HepG2 (cell line): ENCODE results near the gene ALG9. TPM values are rescaled to one million over a fixed set of nuclear protein-coding genes. Genes with fewer than 3 reads are reported as not detected.

ENCODE experiments used
- ATAC-seq: fragments of 200-7000 bp; cut with Tn5 transposase; 3 replicates; pipeline ENCODE4 v1.9.1; 2020; ENCODE audit warnings: mild to moderate bottlenecking, moderate library complexity
- BruUV-seq: library from RNA; stranded (reverse); fragments of 400-500 nt; replicated peaks from 2 replicates; lab custom pipeline; 2021; lab: Mats Ljungman, UMichigan
- CTCF ChIA-PET: fragments of 300-600 bp; formaldehyde crosslinking; extraction: SDS; loops from one replicate; lab custom pipeline; 2021; ENCODE audit warnings: low total read pairs, inconsistent platforms, low intra/inter-chr PET ratio; lab: Yijun Ruan, JAX
- POLR2A ChIA-PET: fragments of 350-600 bp; sonication (Branson Sonifier 250); formaldehyde crosslinking; loops from one replicate; lab custom pipeline; 2020; ENCODE audit warnings: antibody characterized with exemption, inconsistent platforms; lab: Yijun Ruan, JAX
- DNase-seq: peaks from one replicate; pipeline ENCODE4 v3.0.0-alpha.2; 2015; ENCODE audit warnings: low spot score
- FAIRE-seq: peaks from 3 replicates; lab custom pipeline; 2011; peaks lifted over from hg19 to GRCh38; lab: Jason Lieb, UNC
- H2AFZ ChIP-seq: one replicate; pipeline ENCODE4 v1.6.1; 2011; ENCODE audit warnings: low read length, inconsistent platforms
- H3K27ac ChIP-seq: fragments of 300-600 bp; 3 replicates; pipeline ENCODE4 v1.8.0; 2011; ENCODE audit warnings: mixed run types, mild to moderate bottlenecking, mixed read lengths, low read length, inconsistent platforms; ENCODE audit not compliant: insufficient read depth; ENCODE audit errors: extremely low read length
- H3K27me3 ChIP-seq, 2 experiments: fragments of 200-600 bp in 1 of 2; 2 replicates in 1 of 2; 3 replicates in 1 of 2; pipeline versions ENCODE4 v1.6.0 to v1.8.0; 2011; ENCODE audit warnings: low read length in 2 of 2, mild to moderate bottlenecking in 2 of 2, moderate library complexity in 2 of 2, inconsistent platforms in 1 of 2; ENCODE audit not compliant: insufficient read depth in 2 of 2, control insufficient read depth in 1 of 2
- H3K36me3 ChIP-seq, 2 experiments: fragments of 200-600 bp in 1 of 2; replicated peaks in 1 of 2; 2 replicates in 1 of 2; 3 replicates in 1 of 2; pipeline versions ENCODE4 v1.5.1 to v1.8.0; 2011; ENCODE audit warnings: low read length in 2 of 2, inconsistent platforms in 1 of 2; ENCODE audit not compliant: insufficient read depth in 2 of 2, control insufficient read depth in 1 of 2
- H3K4me1 ChIP-seq: 2 replicates; pipeline ENCODE4 v1.5.1; 2012; ENCODE audit warnings: low read length, inconsistent platforms; ENCODE audit not compliant: insufficient read depth
- H3K4me2 ChIP-seq: 2 replicates; pipeline ENCODE4 v1.6.0; 2011; ENCODE audit warnings: low read depth, low read length, inconsistent platforms
- H3K4me3 ChIP-seq, 3 experiments: fragments of 200-600 bp in 1 of 3; sonication (generic), shearing (Covaris generic) in 1 of 3; replicated peaks in 1 of 3; 2 replicates each; pipeline ENCODE4 v1.5.1; 2011 to 2016; ENCODE audit warnings: low read length in 3 of 3, inconsistent platforms in 2 of 3, low read depth in 2 of 3, mild to moderate bottlenecking in 2 of 3, control low read depth in 1 of 3, mixed read lengths in 1 of 3; ENCODE audit not compliant: insufficient read depth in 1 of 3
- H3K79me2 ChIP-seq: one replicate; pipeline ENCODE4 v1.6.1; 2011; ENCODE audit warnings: low read length, inconsistent platforms; ENCODE audit not compliant: insufficient read depth
- H3K9ac ChIP-seq: 2 replicates; pipeline ENCODE4 v1.6.0; 2011; ENCODE audit warnings: mild to moderate bottlenecking, low read depth, low read length, inconsistent platforms; ENCODE audit not compliant: insufficient read depth
- H3K9me3 ChIP-seq: 2 replicates; pipeline ENCODE4 v1.5.1; 2012; ENCODE audit warnings: mild to moderate bottlenecking, low read length
- H4K20me1 ChIP-seq: 2 replicates; pipeline ENCODE4 v1.6.0; 2011; ENCODE audit warnings: inconsistent platforms, mild to moderate bottlenecking, low read length, moderate library complexity; ENCODE audit not compliant: insufficient read depth
- AHR ChIP-seq: IDR thresholded peaks from 2 replicates; pipeline ENCODE4 v1.6.1; 2018; ENCODE audit warnings: missing genetic modification reagents, missing compliant biosample characterization
- FOXJ3 ChIP-seq: sonication (generic); formaldehyde crosslinking; IDR thresholded peaks from 2 replicates; pipeline ENCODE4 v1.4.0; 2020; ENCODE audit warnings: missing genetic modification reagents, mild to moderate bottlenecking, borderline replicate concordance
- MYNN ChIP-seq: sonication (generic); formaldehyde crosslinking; IDR thresholded peaks from 2 replicates; pipeline ENCODE4 v1.4.0; 2020; ENCODE audit warnings: mild to moderate bottlenecking, low read depth, missing genetic modification reagents
- PREB ChIP-seq: sonication (generic); formaldehyde crosslinking; IDR thresholded peaks from 2 replicates; pipeline ENCODE4 v1.4.0; 2020; ENCODE audit warnings: missing genetic modification reagents
- TERF1 ChIP-seq: sonication (generic); formaldehyde crosslinking; IDR thresholded peaks from 2 replicates; pipeline ENCODE4 v1.8.0; 2022; ENCODE audit warnings: mild to moderate bottlenecking, missing genetic modification reagents, moderate library complexity
- TMF1 ChIP-seq: sonication (generic); formaldehyde crosslinking; IDR thresholded peaks from 2 replicates; pipeline ENCODE4 v1.8.1; 2022; ENCODE audit warnings: low read depth, missing genetic modification reagents
- ZNF235 ChIP-seq: sonication (generic); formaldehyde crosslinking; IDR thresholded peaks from 2 replicates; pipeline ENCODE4 v1.8.1; 2023; ENCODE audit warnings: mild to moderate bottlenecking, missing genetic modification reagents, borderline replicate concordance
- ZNF816 ChIP-seq: sonication (generic); formaldehyde crosslinking; IDR thresholded peaks from 2 replicates; pipeline ENCODE4 v1.8.0; 2022; ENCODE audit warnings: missing genetic modification reagents, mild to moderate bottlenecking, borderline replicate concordance
- ZSCAN22 ChIP-seq: sonication (generic); formaldehyde crosslinking; IDR thresholded peaks from 2 replicates; pipeline ENCODE4 v1.4.0; 2020; ENCODE audit warnings: mild to moderate bottlenecking, missing genetic modification reagents
- WGBS: methylation state at CpG from one replicate; pipeline ENCODE4 v1.1.6; 2017; ENCODE audit warnings: low lambda C conversion rate; 5-methylcytosine and 5-hydroxymethylcytosine counted together
- in situ Hi-C: cut with HindIII; loops from 2 replicates; pipeline ENCODE4 v1.10.0; 2017; ENCODE audit warnings: low pct_unique_long_range_greater_than_20kb; ENCODE audit not compliant: extremely low pct_ligation_motif_present
- intact Hi-C: fragments of 100-400 bp; cut with micrococcal nuclease; formaldehyde crosslinking; loops from one replicate; pipeline ENCODE4 v1.10.0; 2022; ENCODE audit not compliant: unreplicated experiment
- polyA plus RNA-seq, 8 experiments: library from polyadenylated mRNA; depleted of rRNA in 3 of 8; stranded (reverse) in 7 of 8; unstranded in 1 of 8; fragments of >200 nt; fragmentation: Illumina TruSeq in 4 of 8; extraction: Trizol in 4 of 8; gene quantifications; 2 replicates each; pipeline versions ENCODE4 v1.2.1 to v1.2.3, GENCODE V29; 2011 to 2016; ENCODE audit warnings: low read depth in 4 of 8, missing spikeins in 1 of 8, mixed read lengths in 1 of 8; ENCODE audit not compliant: insufficient read depth in 1 of 8
- total RNA-seq, 5 experiments: library from RNA; depleted of rRNA; stranded (reverse); fragments of >200 nt; fragmentation: Illumina TruSeq; extraction: Trizol; gene quantifications; 2 replicates each; pipeline ENCODE4 v1.2.3, GENCODE V29; 2016; ENCODE audit warnings: low read depth in 1 of 5
- TF ChIP-seq, protein P1 (sequence below): sonication (generic); formaldehyde crosslinking; conservative IDR thresholded peaks from 2 replicates; pipeline ENCODE4 v1.8.0; 2022; ENCODE audit warnings: low read depth, missing genetic modification reagents

The ALG9 gene
- total and polyA plus RNA-seq, 2 of the 13 experiments (the other 11 are each of a cell fraction or from before 2014, with no cell fraction given): 39.4 to 40.6 TPM

DNA sequence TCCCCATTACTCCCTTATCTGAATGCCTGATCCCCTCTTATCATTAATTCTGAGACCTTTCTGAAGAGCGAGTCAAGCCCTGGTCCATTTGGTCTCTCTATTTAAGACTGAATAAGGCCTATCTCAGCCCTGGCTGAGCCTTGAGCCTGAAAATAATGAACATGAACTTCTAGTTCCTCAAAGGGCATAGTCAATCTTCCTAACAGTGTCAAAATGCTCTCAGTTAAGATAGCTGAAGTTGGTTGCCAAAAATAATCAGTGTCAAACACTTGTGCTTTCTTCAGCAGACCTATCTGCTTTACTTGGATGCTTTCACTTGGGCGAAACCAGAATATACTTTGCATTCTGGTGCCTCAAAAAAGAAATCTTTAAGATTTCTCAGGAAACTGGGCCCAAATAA lies 62.5 kb downstream of the ALG9 start (continued):
- TF ChIP-seq, protein P1, sequence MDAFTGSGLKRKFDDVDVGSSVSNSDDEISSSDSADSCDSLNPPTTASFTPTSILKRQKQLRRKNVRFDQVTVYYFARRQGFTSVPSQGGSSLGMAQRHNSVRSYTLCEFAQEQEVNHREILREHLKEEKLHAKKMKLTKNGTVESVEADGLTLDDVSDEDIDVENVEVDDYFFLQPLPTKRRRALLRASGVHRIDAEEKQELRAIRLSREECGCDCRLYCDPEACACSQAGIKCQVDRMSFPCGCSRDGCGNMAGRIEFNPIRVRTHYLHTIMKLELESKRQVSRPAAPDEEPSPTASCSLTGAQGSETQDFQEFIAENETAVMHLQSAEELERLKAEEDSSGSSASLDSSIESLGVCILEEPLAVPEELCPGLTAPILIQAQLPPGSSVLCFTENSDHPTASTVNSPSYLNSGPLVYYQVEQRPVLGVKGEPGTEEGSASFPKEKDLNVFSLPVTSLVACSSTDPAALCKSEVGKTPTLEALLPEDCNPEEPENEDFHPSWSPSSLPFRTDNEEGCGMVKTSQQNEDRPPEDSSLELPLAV: no peak
- TF ChIP-seq FOXJ3 (CRISPR knock-in tag) (no peak), ZNF816 (CRISPR knock-in tag) (no peak), MYNN (CRISPR knock-in tag) (no peak), ZSCAN22 (CRISPR knock-in tag) (no peak), PREB (CRISPR knock-in tag) (no peak), ZNF235 (no peak), AHR (CRISPR knock-in tag) (no peak)

DNA sequence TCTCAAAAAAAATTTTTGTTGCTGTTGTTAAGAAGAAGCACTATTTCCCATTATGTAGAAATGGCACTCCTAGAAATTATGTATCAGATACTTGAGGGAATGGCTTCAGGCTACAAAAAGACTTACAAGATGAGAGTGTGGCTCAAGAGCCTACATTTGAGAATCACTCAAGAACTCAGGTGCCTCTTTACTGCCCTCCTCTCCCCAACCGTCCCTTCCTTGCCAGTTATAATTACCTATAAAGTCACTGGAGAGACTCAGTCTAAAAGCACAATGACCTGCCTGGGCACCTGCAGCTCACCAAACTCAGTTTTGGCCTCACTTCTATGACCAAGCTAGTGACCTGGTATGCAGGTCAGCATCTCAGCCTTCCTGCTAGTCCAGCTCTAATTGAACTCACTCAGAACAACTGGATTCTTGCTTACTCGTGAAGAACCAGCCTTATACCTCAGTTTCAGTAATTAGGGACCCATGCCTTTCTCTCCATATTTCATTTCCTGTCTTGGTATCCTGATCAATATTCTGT lies 63.3 kb downstream of the ALG9 start:
- 95% methylated on average over 2 of the region's 2 CpGs for WGBS
- Histone ChIP-seq H3K27ac (no peak overlapping the region), H3K9me3 (no peaks in the 10 kb centered on the region), H3K79me2 (no peaks in the 10 kb centered on the region), H2AFZ (no peak overlapping the region), H3K27me3 (no peaks in the 10 kb centered on the region), H3K4me2 (no peak overlapping the region), H3K4me1 (no peaks in the 10 kb centered on the region), H3K9ac (no peak overlapping the region), H4K20me1 (no peaks in the 10 kb centered on the region), H3K36me3 (peaks cover 14 to 41% of the 10 kb centered on the region in 2 experiments), H3K4me3 (no peak overlapping the region)
- TF ChIP-seq TMF1 (CRISPR knock-in tag) (no peak), TERF1 (CRISPR knock-in tag) (no peak), MYNN (CRISPR knock-in tag) (no peak)
- ATAC-seq (no peak), FAIRE-seq (no peak), DNase-seq (no peak)
- in situ Hi-C loops: no loop called here
- ChIA-PET CTCF (no interaction called here), POLR2A (no interaction called here)
- intact Hi-C loops: no loop called here
- BruUV-seq: no TSS peak
